HCT116 (cell line): Measurements from ENCODE around the gene LRRC7. TPM values are rescaled to one million over a fixed set of nuclear protein-coding genes. Genes with fewer than 3 reads are reported as not detected.

Experiments
- ATAC-seq: fragments of 200-7000 bp; cut with Tn5 transposase; 2 replicates; pipeline ENCODE4 v1.9.1; 2020; ENCODE audit warnings: mild to moderate bottlenecking, moderate library complexity
- BruUV-seq: library from RNA; stranded (reverse); fragments of 400-500 nt; replicated peaks from 2 replicates; lab custom pipeline; 2021; lab: Mats Ljungman, UMichigan
- CTCF ChIA-PET: fragments of 300-600 bp; sonication (Branson Sonifier 250); formaldehyde crosslinking; loops from one replicate; lab custom pipeline; 2021; ENCODE audit warnings: antibody characterized with exemption; lab: Charles Lee
- POLR2A ChIA-PET: fragments of 300-600, 350-600 bp; sonication (Branson Sonifier 250); formaldehyde crosslinking; loops from one replicate; lab custom pipeline; 2021; ENCODE audit warnings: antibody characterized with exemption; lab: Charles Lee
- RAD21 ChIA-PET, 2 experiments: fragments of 300-600 bp; sonication (Branson Sonifier 250); formaldehyde crosslinking; loops; one replicate each; lab custom pipeline; 2023; ENCODE audit warnings: low total read pairs in 2 of 2; ENCODE audit not compliant: uncharacterized antibody in 2 of 2, unreplicated experiment in 2 of 2, low non-redundant PET in 1 of 2; lab: Charles Lee
- DNase-seq: peaks from one replicate; pipeline ENCODE4 v3.0.0-alpha.2; 2010; ENCODE audit warnings: low read depth, low spot score
- H2AFZ ChIP-seq: fragments of 200-600 bp; shearing (Covaris generic), sonication (generic); 2 replicates; pipeline ENCODE4 v1.6.1; 2017; ENCODE audit warnings: low read depth, mixed run types, mixed read lengths, antibody characterized with exemption, low read length; ENCODE audit not compliant: poor library complexity, severe bottlenecking
- H3K27ac ChIP-seq: 2 replicates; pipeline ENCODE4 v1.5.1; 2012; ENCODE audit warnings: low read depth, low read length
- H3K27me3 ChIP-seq: fragments of 200-600 bp; sonication (generic); 2 replicates; pipeline ENCODE4 v1.6.1; 2016; ENCODE audit warnings: mixed run types, low read length, mixed read lengths; ENCODE audit not compliant: insufficient read depth
- H3K36me3 ChIP-seq, 2 experiments: fragments of 200-500 bp in 1 of 2; fragments of 200-600 bp in 1 of 2; sonication (Bioruptor generic) in 1 of 2; sonication (generic) in 1 of 2; 2 replicates each; pipeline versions ENCODE4 v1.5.1 to v1.6.1; 2014 to 2016; ENCODE audit warnings: low read length in 2 of 2, inconsistent platforms in 1 of 2, mixed read lengths in 1 of 2, mixed run types in 1 of 2; ENCODE audit not compliant: insufficient read depth in 2 of 2, control insufficient read depth in 1 of 2
- H3K4me1 ChIP-seq, 2 experiments: fragments of 200-600 bp in 1 of 2; sonication (generic) in 1 of 2; 2 replicates each; pipeline versions ENCODE4 v1.5.1 to v1.6.1; 2012 to 2017; ENCODE audit warnings: low read length in 2 of 2, inconsistent platforms in 1 of 2, mild to moderate bottlenecking in 1 of 2, mixed read lengths in 1 of 2, mixed run types in 1 of 2, moderate library complexity in 1 of 2; ENCODE audit not compliant: insufficient read depth in 2 of 2, control insufficient read depth in 1 of 2
- H3K4me2 ChIP-seq: fragments of 200-600 bp; sonication (generic); 2 replicates; pipeline ENCODE4 v1.6.1; 2017; ENCODE audit warnings: mixed run types, low read length, mixed read lengths
- H3K4me3 ChIP-seq, 2 experiments: fragments of 200-600 bp in 1 of 2; sonication (generic) in 1 of 2; replicated peaks in 1 of 2; 2 replicates each; pipeline ENCODE4 v1.5.1; 2011 to 2016; ENCODE audit warnings: low read length in 2 of 2, control low read depth in 1 of 2, low read depth in 1 of 2, mild to moderate bottlenecking in 1 of 2, mixed read lengths in 1 of 2, mixed run types in 1 of 2
- H3K79me2 ChIP-seq: fragments of 200-600 bp; sonication (generic); 2 replicates; pipeline ENCODE4 v1.6.1; 2017; ENCODE audit warnings: mild to moderate bottlenecking, mixed run types, low read length, moderate library complexity, mixed read lengths; ENCODE audit not compliant: insufficient read depth
- H3K9ac ChIP-seq: fragments of 200-600 bp; sonication (generic); 2 replicates; pipeline ENCODE4 v1.6.1; 2016; ENCODE audit warnings: low read length, mixed read lengths
- H3K9me2 ChIP-seq: fragments of 200-600 bp; sonication (generic), shearing (Covaris generic); 2 replicates; pipeline ENCODE4 v1.6.1; 2017; ENCODE audit warnings: mixed run types, mild to moderate bottlenecking, moderate library complexity; ENCODE audit not compliant: insufficient read depth
- H3K9me3 ChIP-seq, 2 experiments: fragments of 200-500 bp in 1 of 2; fragments of 200-600 bp in 1 of 2; sonication (Bioruptor generic) in 1 of 2; sonication (generic) in 1 of 2; 2 replicates each; pipeline ENCODE4 v1.6.1; 2014 to 2017; ENCODE audit warnings: low read length in 2 of 2, mixed read lengths in 2 of 2, inconsistent platforms in 1 of 2, low read depth in 1 of 2, mild to moderate bottlenecking in 1 of 2, mixed run types in 1 of 2, moderate library complexity in 1 of 2; ENCODE audit not compliant: control insufficient read depth in 1 of 2, insufficient read depth in 1 of 2
- H4K20me1 ChIP-seq: fragments of 200-600 bp; sonication (generic), shearing (Covaris generic); 2 replicates; pipeline ENCODE4 v1.6.1; 2017; ENCODE audit warnings: mixed run types, mild to moderate bottlenecking, moderate library complexity; ENCODE audit not compliant: insufficient read depth
- ATF3 ChIP-seq: IDR thresholded peaks from 2 replicates; pipeline ENCODE4 v1.6.1; 2012
- ELF1 ChIP-seq: IDR thresholded peaks from 2 replicates; pipeline ENCODE4 v1.6.1; 2012; ENCODE audit warnings: low read depth, borderline replicate concordance
- EZH2 ChIP-seq: fragments of 200-600 bp; sonication (generic); IDR thresholded peaks from 2 replicates; pipeline ENCODE4 v1.6.1; 2017; ENCODE audit warnings: antibody characterized with exemption, mixed run types
- MAX ChIP-seq: IDR thresholded peaks from 2 replicates; pipeline ENCODE4 v1.6.1; 2012
- POLR2A ChIP-seq: IDR thresholded peaks from 2 replicates; pipeline ENCODE4 v1.7.0; 2011; ENCODE audit warnings: borderline replicate concordance; ENCODE audit not compliant: insufficient read depth, insufficient read length; ENCODE audit errors: extremely low read depth
- SRF ChIP-seq: IDR thresholded peaks from 2 replicates; pipeline ENCODE4 v1.6.1; 2012; ENCODE audit warnings: low read depth
- YY1 ChIP-seq: IDR thresholded peaks from 2 replicates; pipeline ENCODE4 v1.6.1; 2011; ENCODE audit warnings: low read length, low read depth, moderate library complexity, mild to moderate bottlenecking; ENCODE audit not compliant: insufficient replicate concordance; ENCODE audit errors: extremely low read depth
- ZFX ChIP-seq: fragments of 450-650 bp; IDR thresholded peaks from 2 replicates; pipeline ENCODE4 v1.6.1; 2017
- intact Hi-C: fragments of 100-400 bp; cut with micrococcal nuclease; formaldehyde crosslinking; loops from 2 replicates; pipeline ENCODE4 v1.10.0; 2022
- total RNA-seq: library from RNA; stranded (reverse); gene quantifications from one replicate; pipeline ENCODE4 v1.2.1, GENCODE V29; 2021; ENCODE audit not compliant: unreplicated experiment

The LRRC7 gene
- total RNA-seq, 1 experiment from 2014 or later, result not detected

- no peak for TF ChIP-seq MAX
- TF ChIP-seq, all 23 proteins: peak for 0
Measured at GRCh38 chr1:69994241-69994640, 426.5 kb downstream of the LRRC7 start (continued).

GRCh38 chr1:69998847-69999246 is 431.1 kb downstream of the LRRC7 start:
- H3K4me3 ChIP-seq, result no peak overlapping the region
- no peak overlapping the region for H2AFZ ChIP-seq
- no peak overlapping the region for H3K9ac ChIP-seq
- no peak for ATAC-seq
- ChIA-PET POLR2A (no interaction called here), RAD21 (no interaction called here), CTCF (no interaction called here)
- DNase-seq, result no peak
- no peak overlapping the region for H3K4me2 ChIP-seq
- no peaks in the 10 kb centered on the region for H3K9me3 ChIP-seq
- no TSS peak for BruUV-seq
- intact Hi-C loops, result no loop called here
- H3K36me3 ChIP-seq, result no peaks in the 10 kb centered on the region
- no peaks in the 10 kb centered on the region for H4K20me1 ChIP-seq
- no peaks in the 10 kb centered on the region for H3K4me1 ChIP-seq
- H3K27me3 ChIP-seq, result peaks cover 36% of the 10 kb centered on the region
- no peaks in the 10 kb centered on the region for H3K9me2 ChIP-seq
- H3K27ac ChIP-seq, result no peak overlapping the region
- no peak for TF ChIP-seq YY1
- TF ChIP-seq ZFX, result no peak
- no peak for TF ChIP-seq POLR2A
- TF ChIP-seq MAX, result no peak
- TF ChIP-seq ATF3, result no peak
- TF ChIP-seq ELF1, result no peak
- no peak for TF ChIP-seq SRF
- TF ChIP-seq EZH2, result no peak
- H3K79me2 ChIP-seq, result no peaks in the 10 kb centered on the region
